NCI-H2029 treated with DMSO at 0.1 percent for 48 hours (cell line): ENCODE data around the gene CADPS2.

ENCODE experiments used
- DNase-seq: peaks from one replicate; lab custom pipeline; 2025; lab: John Stamatoyannopoulos, UW

The CADPS2 gene

GRCh38 chr7:122364761-122365280 is 521.4 kb downstream of the CADPS2 start:
- no peak for DNase-seq

- DNase-seq: no peak
These were observed 523.1 kb downstream of the CADPS2 start for GRCh38 chr7:122363144-122363543.

- no peak for DNase-seq
These were observed 523.8 kb downstream of the CADPS2 start for GRCh38 chr7:122362473-122362872.

- no peak for DNase-seq
These were observed 531.6 kb downstream of the CADPS2 start for GRCh38 chr7:122354656-122355055.

- DNase-seq: no peak
These were observed 533.8 kb downstream of the CADPS2 start for GRCh38 chr7:122352454-122352853.

GRCh38 chr7:122350701-122351100 is 535.6 kb downstream of the CADPS2 start:
- DNase-seq: no peak

GRCh38 chr7:122344303-122344620 is 542.0 kb downstream of the CADPS2 start:
- no peak for DNase-seq

- no peak for DNase-seq
These were observed 542.5 kb downstream of the CADPS2 start for GRCh38 chr7:122343601-122344302.

GRCh38 chr7:122340427-122340826 is 545.8 kb downstream of the CADPS2 start:
- DNase-seq: no peak

GRCh38 chr7:122339145-122339904 is 546.9 kb downstream of the CADPS2 start:
- DNase-seq: no peak

- no peak for DNase-seq
These were observed 549.2 kb downstream of the CADPS2 start for GRCh38 chr7:122337011-122337410.

GRCh38 chr7:122329145-122329802 is 557.0 kb downstream of the CADPS2 start:
- no peak for DNase-seq

GRCh38 chr7:122327969-122328368 is 558.3 kb downstream of the CADPS2 start:
- no peak for DNase-seq

GRCh38 chr7:122316467-122317388 is 569.5 kb downstream of the CADPS2 start:
- DNase-seq: no peak

- no peak for DNase-seq
These were observed 570.5 kb downstream of the CADPS2 start for GRCh38 chr7:122315507-122316466.

GRCh38 chr7:122314284-122314683 is 572.0 kb downstream of the CADPS2 start:
- DNase-seq: no peak

- DNase-seq: no peak
These were observed 573.5 kb downstream of the CADPS2 start for GRCh38 chr7:122312789-122313188.

GRCh38 chr7:122311734-122312450 is 574.4 kb downstream of the CADPS2 start:
- no peak for DNase-seq

GRCh38 chr7:122311050-122311700 is 575.1 kb downstream of the CADPS2 start:
- no peak for DNase-seq
